ENCODE data around the gene TMEM252.

The TMEM252 gene

DNA sequence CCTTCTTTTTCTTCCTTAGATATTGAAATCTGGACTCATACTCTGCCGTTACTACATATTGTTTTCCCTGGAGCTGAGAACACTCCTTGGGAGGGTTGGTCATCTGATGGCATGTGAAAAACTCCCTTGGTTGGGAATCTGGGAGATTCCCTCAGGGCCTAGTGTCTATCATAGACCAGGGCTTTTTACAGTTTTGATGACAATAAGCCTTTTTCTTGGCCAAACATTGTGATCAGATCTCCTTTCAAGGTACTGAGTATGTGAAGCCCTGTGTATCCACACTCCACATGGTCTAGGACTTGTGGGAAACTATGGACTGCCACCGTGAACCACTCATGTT lies 32.9 kb downstream of the TMEM252 start:
- H3K27me3 ChIP-seq (ENCODE audit: control insufficient read depth, insufficient read depth, low read length) = no peaks in the 10 kb centered on the region
- H3K4me3 ChIP-seq (ENCODE audit: low read length) = no peak overlapping the region
- no peak overlapping the region for H3K9ac ChIP-seq (ENCODE audit: low read length)
- no peaks in the 10 kb centered on the region for H3K9me3 ChIP-seq (ENCODE audit: control insufficient read depth, low read length)
- no peaks in the 10 kb centered on the region for H3K36me3 ChIP-seq (ENCODE audit: control insufficient read depth, insufficient read depth, low read length)
- H3K4me1 ChIP-seq (ENCODE audit: control insufficient read depth, insufficient read depth, low read length) = peaks cover 11% of the 10 kb centered on the region

DNA sequence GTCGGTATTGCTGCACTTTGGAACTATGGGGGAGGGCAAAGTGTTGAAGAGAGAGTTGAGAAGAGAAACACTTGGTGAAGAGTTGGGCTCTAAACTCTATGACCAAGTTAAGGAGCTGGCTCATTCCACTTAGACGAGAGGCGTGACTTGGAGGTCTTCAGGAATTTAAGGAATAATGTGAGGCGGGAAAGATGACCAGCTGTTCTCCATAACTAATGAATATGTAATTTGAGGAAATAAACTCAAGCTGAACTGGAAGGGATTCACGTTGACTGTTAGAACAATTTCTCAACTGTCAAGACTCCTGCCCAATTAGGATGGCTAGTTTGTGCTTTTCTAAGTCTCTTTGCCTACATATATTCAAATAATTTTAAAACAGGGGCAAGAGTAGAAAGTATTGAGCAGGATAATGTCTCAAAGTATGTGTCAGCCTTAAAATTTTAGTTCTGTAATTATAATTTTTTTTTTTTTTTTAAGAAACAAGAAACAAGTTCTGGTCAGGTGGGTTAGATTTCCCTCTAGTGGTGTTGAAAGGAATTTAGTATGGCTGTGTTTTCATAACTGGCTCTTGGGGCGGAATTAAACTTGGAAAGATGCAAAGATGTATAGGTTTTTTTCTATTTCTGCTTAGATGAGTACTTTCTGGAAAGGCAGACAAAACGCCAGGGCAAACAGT lies 33.4 kb downstream of the TMEM252 start:
- peaks cover 11% of the 10 kb centered on the region for H3K4me1 ChIP-seq (ENCODE audit: control insufficient read depth, insufficient read depth, low read length)
- no peak overlapping the region for H3K4me3 ChIP-seq (ENCODE audit: low read length)
- no peaks in the 10 kb centered on the region for H3K27me3 ChIP-seq (ENCODE audit: control insufficient read depth, insufficient read depth, low read length)
- H3K9me3 ChIP-seq (ENCODE audit: control insufficient read depth, low read length) = no peaks in the 10 kb centered on the region
- H3K36me3 ChIP-seq (ENCODE audit: control insufficient read depth, insufficient read depth, low read length) = no peaks in the 10 kb centered on the region
- H3K9ac ChIP-seq (ENCODE audit: low read length) = no peak overlapping the region

GRCh38 chr9:68506551-68506950 lies 34.1 kb downstream of the TMEM252 start:
- Histone ChIP-seq H3K4me3 (ENCODE audit: low read length) (no peak overlapping the region), H3K36me3 (ENCODE audit: control insufficient read depth, insufficient read depth, low read length) (no peaks in the 10 kb centered on the region), H3K9me3 (ENCODE audit: control insufficient read depth, low read length) (no peaks in the 10 kb centered on the region), H3K9ac (ENCODE audit: low read length) (no peak overlapping the region), H3K27me3 (ENCODE audit: control insufficient read depth, insufficient read depth, low read length) (no peaks in the 10 kb centered on the region), H3K4me1 (ENCODE audit: control insufficient read depth, insufficient read depth, low read length) (peaks cover 11% of the 10 kb centered on the region)

DNA sequence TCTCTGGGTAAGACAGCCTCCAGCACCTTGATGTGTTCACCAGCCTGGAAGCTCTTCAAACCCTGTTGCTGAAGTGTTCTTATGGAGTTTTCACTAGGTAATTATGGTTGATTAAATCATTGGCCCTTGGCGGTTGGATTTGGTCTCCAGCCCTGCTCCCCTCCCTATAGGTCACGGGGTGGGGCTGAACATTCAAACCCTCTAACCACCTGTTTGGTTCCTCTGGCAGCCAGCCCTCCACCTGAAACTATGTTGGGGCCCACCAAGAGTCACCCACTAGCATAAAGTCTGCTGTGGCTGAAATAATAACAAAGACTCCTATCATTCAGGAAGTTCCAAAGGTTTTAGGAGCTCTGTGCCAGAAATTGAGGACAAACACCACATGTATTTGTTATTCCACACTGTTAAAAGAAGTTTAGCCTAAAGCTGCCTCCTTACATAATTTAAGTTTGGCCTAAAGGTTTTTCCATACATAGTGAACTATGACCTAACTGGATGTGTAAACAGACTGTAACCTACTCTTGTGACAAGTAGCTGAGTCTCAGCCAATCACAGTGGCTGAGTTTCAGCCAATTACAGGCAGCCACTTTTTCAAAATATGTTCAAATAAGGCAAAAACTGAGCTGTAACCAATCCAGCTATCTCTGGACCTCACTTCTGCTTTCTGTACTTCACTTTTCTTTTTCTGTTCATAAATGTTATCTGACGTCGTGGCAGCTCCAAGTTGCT lies 34.8 kb downstream of the TMEM252 start:
- peaks cover 11% of the 10 kb centered on the region for H3K4me1 ChIP-seq (ENCODE audit: control insufficient read depth, insufficient read depth, low read length)
- no peaks in the 10 kb centered on the region for H3K27me3 ChIP-seq (ENCODE audit: control insufficient read depth, insufficient read depth, low read length)
- no peak overlapping the region for H3K4me3 ChIP-seq (ENCODE audit: low read length)
- no peaks in the 10 kb centered on the region for H3K9me3 ChIP-seq (ENCODE audit: control insufficient read depth, low read length)
- H3K36me3 ChIP-seq (ENCODE audit: control insufficient read depth, insufficient read depth, low read length) = no peaks in the 10 kb centered on the region
- H3K9ac ChIP-seq (ENCODE audit: low read length) = no peak overlapping the region

GRCh38 chr9:68502279-68502678 lies 38.4 kb downstream of the TMEM252 start:
- H3K4me1 ChIP-seq (ENCODE audit: control insufficient read depth, insufficient read depth, low read length) = peaks cover 11% of the 10 kb centered on the region
- no peaks in the 10 kb centered on the region for H3K27me3 ChIP-seq (ENCODE audit: control insufficient read depth, insufficient read depth, low read length)
- H3K36me3 ChIP-seq (ENCODE audit: control insufficient read depth, insufficient read depth, low read length) = no peaks in the 10 kb centered on the region
- H3K4me3 ChIP-seq (ENCODE audit: low read length) = no peak overlapping the region
- no peaks in the 10 kb centered on the region for H3K9me3 ChIP-seq (ENCODE audit: control insufficient read depth, low read length)
- H3K9ac ChIP-seq (ENCODE audit: low read length) = no peak overlapping the region

DNA sequence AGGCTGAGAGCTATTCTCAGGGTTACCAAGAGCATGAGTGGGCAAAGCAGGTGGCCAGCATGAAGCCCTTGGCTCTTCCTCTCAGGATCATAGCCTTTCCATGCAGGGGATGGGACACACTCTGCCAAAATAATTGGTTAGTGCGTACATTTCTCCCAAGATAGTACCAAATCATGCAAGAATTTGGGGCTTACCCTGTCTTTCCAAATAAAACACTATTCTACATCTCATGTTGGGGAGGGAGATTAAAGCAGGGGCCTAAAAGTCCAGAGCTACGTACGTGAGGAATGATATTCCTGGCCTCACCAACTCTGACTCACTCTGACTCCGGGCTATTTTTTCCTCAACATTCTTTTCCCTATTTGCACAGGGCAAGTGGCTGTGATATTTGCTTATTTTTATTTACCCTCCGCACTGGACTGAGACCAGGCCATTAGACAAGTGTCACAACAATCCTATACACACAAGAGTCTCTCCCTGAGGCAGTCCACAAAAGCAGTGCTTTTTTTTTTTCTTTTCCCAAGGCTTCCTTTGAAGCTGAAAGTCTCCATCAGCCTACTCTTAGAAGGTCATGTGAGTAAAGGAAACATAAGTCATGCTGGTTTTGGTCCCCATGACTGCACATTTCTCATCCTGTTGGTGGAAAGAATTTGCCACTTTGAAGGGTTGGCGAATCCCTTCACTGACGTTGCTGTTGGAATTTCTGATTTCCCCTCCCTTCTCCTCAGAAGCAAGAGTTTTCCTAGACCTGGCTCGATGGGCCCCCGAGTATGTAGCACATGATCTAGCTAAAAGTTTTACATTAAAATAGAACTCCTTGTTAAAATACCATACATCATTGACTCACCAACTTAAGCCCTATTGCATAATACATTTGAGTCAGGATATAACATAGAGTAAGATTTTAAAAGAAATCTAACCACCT lies 40.0 kb downstream of the TMEM252 start:
- Histone ChIP-seq H3K4me3 (ENCODE audit: low read length) (no peak overlapping the region), H3K27me3 (ENCODE audit: control insufficient read depth, insufficient read depth, low read length) (no peaks in the 10 kb centered on the region), H3K9ac (ENCODE audit: low read length) (no peak overlapping the region), H3K4me1 (ENCODE audit: control insufficient read depth, insufficient read depth, low read length) (peaks cover 4% of the 10 kb centered on the region), H3K36me3 (ENCODE audit: control insufficient read depth, insufficient read depth, low read length) (no peaks in the 10 kb centered on the region), H3K9me3 (ENCODE audit: control insufficient read depth, low read length) (no peaks in the 10 kb centered on the region)

DNA sequence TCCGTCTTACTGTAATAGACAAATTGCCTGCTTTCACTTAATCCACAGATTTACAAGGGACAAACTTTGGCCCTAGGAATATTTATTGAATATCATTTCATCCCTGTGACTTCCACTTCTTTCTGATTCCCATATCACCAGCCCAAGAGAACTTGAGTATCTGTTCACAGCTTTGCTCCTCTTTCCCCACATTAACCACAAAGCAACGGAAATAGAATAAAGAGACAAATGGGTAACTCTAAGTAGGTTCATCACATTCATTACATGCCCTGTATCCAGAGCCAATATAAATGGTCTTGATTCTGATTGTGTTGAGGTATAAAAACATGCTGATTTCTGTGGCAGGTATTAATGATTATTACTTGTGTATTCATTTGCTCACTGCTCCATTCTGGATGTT lies 41.9 kb downstream of the TMEM252 start:
- no peaks in the 10 kb centered on the region for H3K36me3 ChIP-seq (ENCODE audit: control insufficient read depth, insufficient read depth, low read length)
- no peaks in the 10 kb centered on the region for H3K9me3 ChIP-seq (ENCODE audit: control insufficient read depth, low read length)
- no peaks in the 10 kb centered on the region for H3K4me1 ChIP-seq (ENCODE audit: control insufficient read depth, insufficient read depth, low read length)
- H3K9ac ChIP-seq (ENCODE audit: low read length) = no peak overlapping the region
- no peak overlapping the region for H3K4me3 ChIP-seq (ENCODE audit: low read length)
- H3K27me3 ChIP-seq (ENCODE audit: control insufficient read depth, insufficient read depth, low read length) = no peaks in the 10 kb centered on the region

DNA sequence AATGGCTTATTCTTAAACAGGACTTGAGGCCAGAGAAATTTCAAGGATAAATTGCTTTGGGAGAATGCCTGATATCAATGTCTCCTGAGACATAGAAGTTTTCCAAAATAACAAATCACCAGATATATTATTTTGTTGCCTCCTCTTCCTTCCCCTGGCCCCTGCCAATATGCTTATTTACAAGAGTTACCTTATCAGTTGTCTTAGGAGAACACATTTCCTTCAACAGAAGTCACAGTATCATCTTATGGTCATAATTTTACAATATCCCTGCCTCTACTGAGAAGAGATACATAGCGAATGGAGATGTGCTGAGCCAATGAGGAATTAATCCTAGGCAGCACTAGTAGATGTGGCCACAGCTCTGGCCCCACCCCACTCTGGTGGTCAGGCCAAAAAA lies 43.1 kb downstream of the TMEM252 start:
- no peaks in the 10 kb centered on the region for H3K4me1 ChIP-seq (ENCODE audit: control insufficient read depth, insufficient read depth, low read length)
- H3K4me3 ChIP-seq (ENCODE audit: low read length) = no peak overlapping the region
- H3K9ac ChIP-seq (ENCODE audit: low read length) = no peak overlapping the region
- H3K9me3 ChIP-seq (ENCODE audit: control insufficient read depth, low read length) = no peaks in the 10 kb centered on the region
- no peaks in the 10 kb centered on the region for H3K27me3 ChIP-seq (ENCODE audit: control insufficient read depth, insufficient read depth, low read length)
- H3K36me3 ChIP-seq (ENCODE audit: control insufficient read depth, insufficient read depth, low read length) = no peaks in the 10 kb centered on the region

- Histone ChIP-seq H3K36me3 (ENCODE audit: control insufficient read depth, insufficient read depth, low read length) (no peaks in the 10 kb centered on the region), H3K9me3 (ENCODE audit: control insufficient read depth, low read length) (no peaks in the 10 kb centered on the region), H3K4me3 (ENCODE audit: low read length) (no peak overlapping the region), H3K27me3 (ENCODE audit: control insufficient read depth, insufficient read depth, low read length) (no peaks in the 10 kb centered on the region), H3K4me1 (ENCODE audit: control insufficient read depth, insufficient read depth, low read length) (no peaks in the 10 kb centered on the region), H3K9ac (ENCODE audit: low read length) (no peak overlapping the region)
These were observed 44.3 kb downstream of the TMEM252 start for GRCh38 chr9:68496356-68496755.

DNA sequence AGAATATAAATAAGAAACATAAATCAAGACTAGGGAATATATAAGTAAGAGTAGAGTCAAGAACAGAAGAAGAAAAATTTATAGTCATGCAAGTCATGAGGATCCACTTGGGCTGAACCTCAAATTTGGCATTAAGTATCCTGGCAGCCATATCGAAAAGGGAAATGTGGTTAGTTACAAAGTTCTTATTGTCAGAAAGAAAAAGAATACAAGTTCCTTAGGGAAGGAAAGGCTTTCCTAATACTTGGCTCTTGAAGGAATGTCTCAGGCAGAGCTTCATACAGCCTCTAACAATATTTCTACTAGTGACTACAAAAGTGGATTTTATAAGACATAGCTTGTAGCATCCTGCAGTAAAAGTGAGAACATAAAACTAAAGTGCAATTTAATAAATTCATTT lies 45.4 kb downstream of the TMEM252 start:
- no peaks in the 10 kb centered on the region for H3K27me3 ChIP-seq (ENCODE audit: control insufficient read depth, insufficient read depth, low read length)
- H3K9ac ChIP-seq (ENCODE audit: low read length) = no peak overlapping the region
- H3K9me3 ChIP-seq (ENCODE audit: control insufficient read depth, low read length) = no peaks in the 10 kb centered on the region
- no peaks in the 10 kb centered on the region for H3K4me1 ChIP-seq (ENCODE audit: control insufficient read depth, insufficient read depth, low read length)
- H3K4me3 ChIP-seq (ENCODE audit: low read length) = no peak overlapping the region
- no peaks in the 10 kb centered on the region for H3K36me3 ChIP-seq (ENCODE audit: control insufficient read depth, insufficient read depth, low read length)

GRCh38 chr9:68493958-68494577 lies 46.6 kb downstream of the TMEM252 start:
- H3K9ac ChIP-seq (ENCODE audit: low read length) = no peak overlapping the region
- H3K4me1 ChIP-seq (ENCODE audit: control insufficient read depth, insufficient read depth, low read length) = no peaks in the 10 kb centered on the region
- H3K27me3 ChIP-seq (ENCODE audit: control insufficient read depth, insufficient read depth, low read length) = no peaks in the 10 kb centered on the region
- no peaks in the 10 kb centered on the region for H3K36me3 ChIP-seq (ENCODE audit: control insufficient read depth, insufficient read depth, low read length)
- H3K4me3 ChIP-seq (ENCODE audit: low read length) = no peak overlapping the region
- no peaks in the 10 kb centered on the region for H3K9me3 ChIP-seq (ENCODE audit: control insufficient read depth, low read length)

DNA sequence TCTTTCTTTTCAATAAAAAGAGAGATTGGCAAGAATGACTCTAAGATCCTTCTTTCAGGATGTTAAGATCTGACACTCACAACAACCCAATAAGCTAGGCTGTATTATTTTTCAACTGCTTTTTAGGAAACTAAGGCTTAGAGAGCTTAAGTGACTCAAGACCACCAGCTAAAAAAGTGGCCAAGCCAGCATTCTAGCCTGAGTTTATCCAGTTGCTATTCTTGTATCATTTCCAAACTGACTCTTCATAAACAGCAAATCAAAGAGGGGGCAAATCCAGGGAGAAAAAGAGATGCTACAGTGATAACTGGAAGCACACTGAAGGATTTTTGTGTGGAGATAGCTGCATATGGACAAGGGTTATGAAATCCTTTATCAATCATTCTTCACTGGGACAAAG lies 47.1 kb downstream of the TMEM252 start:
- no peaks in the 10 kb centered on the region for H3K27me3 ChIP-seq (ENCODE audit: control insufficient read depth, insufficient read depth, low read length)
- H3K9me3 ChIP-seq (ENCODE audit: control insufficient read depth, low read length) = no peaks in the 10 kb centered on the region
- H3K4me3 ChIP-seq (ENCODE audit: low read length) = no peak overlapping the region
- H3K4me1 ChIP-seq (ENCODE audit: control insufficient read depth, insufficient read depth, low read length) = no peaks in the 10 kb centered on the region
- no peak overlapping the region for H3K9ac ChIP-seq (ENCODE audit: low read length)
- H3K36me3 ChIP-seq (ENCODE audit: control insufficient read depth, insufficient read depth, low read length) = no peaks in the 10 kb centered on the region
